GM19099 (cell line): Measurements from ENCODE around the gene FANCC.

Experiments used
- POLR2A ChIP-seq: IDR thresholded peaks from 3 replicates; pipeline ENCODE4 v1.6.1; 2011; ENCODE audit warnings: low read depth; ENCODE audit not compliant: insufficient read length; ENCODE audit errors: extremely low read depth

The FANCC gene

DNA sequence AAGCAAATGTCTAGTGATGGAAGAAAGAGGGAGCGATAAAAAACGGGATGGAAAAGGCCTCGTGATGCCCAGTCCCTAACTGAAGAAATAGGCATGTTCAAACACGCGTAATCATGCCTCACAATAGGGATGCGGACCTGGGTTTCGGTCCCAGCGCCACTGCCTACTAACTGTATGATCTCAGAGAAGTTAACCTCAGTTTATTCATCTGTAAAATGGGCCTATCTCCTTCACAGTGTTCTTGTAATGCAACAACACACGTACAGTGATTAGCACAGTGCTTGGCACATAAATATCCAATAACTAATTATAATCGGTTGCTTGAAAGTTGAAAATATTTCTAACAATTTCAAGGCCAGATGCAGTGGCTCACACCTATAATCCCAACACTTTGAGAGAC is 181.8 kb downstream of the FANCC start:
- no peak for TF ChIP-seq POLR2A

DNA sequence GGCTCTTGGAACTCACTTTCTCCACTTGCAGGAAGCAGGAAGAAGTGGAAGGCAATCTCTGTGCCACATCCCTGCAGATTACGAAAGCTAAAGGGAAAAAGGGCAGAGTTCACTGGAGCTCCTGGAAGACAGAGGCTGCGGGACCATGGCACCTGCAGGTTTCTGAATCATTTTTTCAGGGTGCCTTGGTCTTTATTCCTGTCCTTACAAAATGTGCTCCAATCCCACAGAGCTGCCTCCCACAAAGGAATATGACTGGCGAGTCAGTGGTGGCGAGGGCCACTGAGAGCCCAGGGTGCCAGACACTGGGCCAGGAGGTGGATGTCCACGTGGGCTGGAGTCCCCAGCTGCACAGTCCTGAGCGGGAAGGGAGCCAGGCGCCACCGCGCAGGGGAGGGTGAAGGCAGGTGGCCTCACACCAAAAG is 183.0 kb downstream of the FANCC start:
- no peak for TF ChIP-seq POLR2A

GRCh38 chr9:95133325-95133705 is 184.2 kb downstream of the FANCC start:
- TF ChIP-seq POLR2A: no peak

DNA sequence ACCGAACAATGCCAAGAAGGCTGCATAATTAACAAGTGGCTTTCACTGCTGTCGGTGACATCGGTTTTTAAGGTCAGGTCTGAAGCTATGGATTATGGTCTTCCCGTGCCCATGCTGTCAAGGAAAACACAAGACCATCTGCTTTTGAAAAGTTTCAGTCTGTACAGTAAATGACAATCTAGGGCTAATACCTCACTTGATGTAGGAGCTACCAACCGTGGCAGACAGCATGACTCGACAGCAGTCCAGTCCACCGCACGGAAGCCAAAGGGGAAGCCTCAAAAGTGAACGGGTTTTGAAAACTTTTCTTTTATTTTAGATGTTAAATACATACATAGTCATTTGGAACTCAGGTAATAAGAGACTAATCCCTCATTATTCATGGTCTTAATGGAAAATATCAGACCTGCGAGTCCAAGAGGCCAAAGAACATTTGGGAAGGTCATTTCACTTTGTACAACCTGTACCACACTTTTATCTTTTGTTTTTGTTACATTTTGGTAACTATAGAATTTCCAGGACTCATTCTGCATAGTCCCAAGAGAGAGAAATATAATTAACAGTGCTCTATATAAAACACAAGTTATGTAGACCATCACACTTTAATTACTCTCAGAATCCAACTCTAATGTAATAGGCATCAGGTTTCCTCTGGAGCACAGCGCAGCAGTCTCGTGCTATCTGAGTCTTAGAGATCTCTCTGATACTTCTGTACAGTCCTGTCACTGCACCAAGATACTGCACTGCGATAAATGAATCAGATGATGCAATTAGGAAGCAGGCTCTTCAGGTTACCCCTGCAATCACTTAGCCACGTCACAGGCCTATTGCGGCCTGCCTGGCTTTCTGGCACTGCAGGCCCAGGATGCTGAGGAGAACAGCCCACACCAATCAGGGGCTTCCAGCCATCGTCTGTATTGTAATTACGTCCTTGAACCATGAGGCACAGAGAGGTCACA is 184.9 kb downstream of the FANCC start:
- no peak for TF ChIP-seq POLR2A

- no peak for TF ChIP-seq POLR2A
These were observed 186.2 kb downstream of the FANCC start for GRCh38 chr9:95131023-95131943.

GRCh38 chr9:95130484-95130883 is 187.0 kb downstream of the FANCC start:
- no peak for TF ChIP-seq POLR2A

- TF ChIP-seq POLR2A: no peak
These were observed 187.8 kb downstream of the FANCC start for GRCh38 chr9:95129476-95130291.

DNA sequence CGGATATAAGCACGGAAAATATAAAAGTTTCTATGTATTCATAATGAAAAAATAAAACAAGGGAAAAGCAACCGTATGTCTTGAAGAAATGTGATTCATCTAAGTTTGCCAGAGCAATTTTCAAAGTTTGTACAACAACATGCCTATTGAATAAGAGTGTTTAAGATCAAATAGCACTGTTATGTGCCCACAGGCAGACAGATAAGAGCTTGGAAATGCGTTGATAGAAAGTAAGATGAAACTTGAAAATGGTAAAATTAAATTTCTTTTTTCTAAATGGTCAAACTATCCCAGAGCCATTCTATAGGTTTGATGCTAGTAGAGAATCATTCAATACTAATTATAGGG is 189.4 kb downstream of the FANCC start:
- TF ChIP-seq POLR2A: no peak

DNA sequence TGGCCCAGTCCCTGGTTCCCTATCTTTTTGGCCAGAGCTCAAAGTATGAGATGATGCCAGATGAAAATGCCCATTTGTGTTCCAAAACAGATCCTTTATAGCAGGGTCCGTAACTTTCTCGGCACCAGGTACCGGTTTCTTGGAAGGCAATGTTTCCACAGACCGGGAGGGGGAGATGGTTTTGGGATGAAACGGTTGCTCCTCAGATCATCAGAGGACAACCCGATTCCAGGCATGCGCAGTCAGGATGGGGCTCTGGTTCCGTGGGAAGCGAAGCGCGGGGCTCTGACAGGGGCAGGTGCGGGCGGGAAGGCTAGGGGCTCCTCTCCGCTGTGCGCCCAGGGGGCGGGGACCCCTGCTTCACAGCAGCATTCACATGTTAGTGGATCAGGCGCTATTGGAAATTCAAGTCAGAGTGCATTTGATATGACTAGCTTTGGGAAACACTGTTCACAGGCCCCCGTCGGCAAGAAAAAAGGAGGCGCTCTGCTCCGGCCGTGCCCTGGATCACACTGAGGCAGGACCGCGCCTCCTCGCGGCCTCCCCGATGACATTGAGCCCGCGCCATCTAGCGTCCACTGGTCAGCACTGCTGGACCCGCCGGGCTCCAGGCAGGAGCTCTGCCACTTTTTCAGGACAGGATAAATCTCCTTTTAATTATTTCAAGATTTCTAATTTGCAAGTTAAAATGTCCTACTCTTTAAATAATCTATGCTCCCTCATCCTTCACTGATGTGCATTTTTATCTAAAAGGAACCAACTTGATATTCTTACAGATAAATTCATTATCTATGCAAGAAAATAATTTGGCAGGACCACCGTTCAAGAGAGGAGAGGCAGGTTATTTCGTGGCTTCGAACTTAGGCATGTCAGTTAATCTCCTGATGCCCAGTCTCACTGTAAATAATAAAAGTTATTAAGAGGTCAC is 190.0 kb downstream of the FANCC start:
- no peak for TF ChIP-seq POLR2A

DNA sequence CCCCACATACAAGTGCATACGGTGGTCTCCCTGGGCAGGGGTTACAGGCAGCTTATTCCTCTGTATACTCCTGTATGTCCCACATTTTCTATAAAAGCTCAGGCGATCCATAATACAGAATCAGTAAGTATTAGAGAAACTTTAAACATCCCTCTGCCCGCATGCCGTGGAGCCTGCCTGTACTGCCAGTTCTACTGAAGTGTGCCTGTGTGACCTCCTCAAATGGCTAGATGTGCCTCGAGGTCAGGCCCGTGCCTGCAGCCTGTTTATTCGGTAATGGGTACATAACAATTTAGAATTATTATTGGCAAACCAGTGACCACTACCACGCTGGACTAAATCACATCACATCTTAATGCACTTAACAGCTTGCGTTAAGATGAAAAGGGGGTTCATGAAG is 190.8 kb downstream of the FANCC start:
- TF ChIP-seq POLR2A: no peak

GRCh38 chr9:95125652-95126051 is 191.9 kb downstream of the FANCC start:
- no peak for TF ChIP-seq POLR2A

DNA sequence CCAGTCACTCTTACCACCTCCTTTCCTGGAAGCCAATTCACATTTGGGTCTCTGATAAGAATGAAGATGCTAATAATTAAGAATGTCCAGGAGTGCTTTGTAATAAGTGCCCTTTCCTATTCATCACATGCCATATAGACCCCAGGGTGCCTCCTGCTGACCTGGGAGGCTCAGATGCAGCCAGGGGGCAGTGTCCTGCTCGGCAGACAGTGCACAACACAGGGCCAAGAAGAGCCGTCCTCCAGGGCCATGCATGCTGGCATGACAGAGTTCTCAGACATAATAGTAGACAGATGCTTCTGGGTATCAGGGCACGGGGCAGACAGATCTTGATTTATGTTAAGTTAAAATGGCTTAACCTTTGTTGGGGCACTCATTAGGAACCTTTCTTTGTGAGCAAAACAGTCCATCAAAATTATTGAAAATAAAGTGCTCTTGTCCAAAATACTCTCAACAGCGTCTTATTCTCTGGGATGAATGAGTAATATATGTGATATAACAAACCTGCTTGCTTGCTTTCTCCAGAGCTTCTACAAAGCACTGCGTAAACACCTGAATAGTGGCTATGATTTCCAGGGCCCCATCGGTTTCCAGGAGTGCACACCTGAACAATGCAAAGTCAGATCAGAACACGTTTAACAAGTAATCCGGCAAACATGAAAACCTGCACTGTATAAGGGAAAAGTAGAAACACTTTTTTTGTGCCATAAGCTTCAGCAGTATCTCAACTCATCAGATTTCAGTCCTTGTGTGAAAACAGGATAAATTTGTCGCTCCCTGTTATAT is 192.7 kb downstream of the FANCC start:
- no peak for TF ChIP-seq POLR2A

GRCh38 chr9:95120781-95121370 is 196.6 kb downstream of the FANCC start:
- TF ChIP-seq POLR2A: no peak
